ENCODE results near the gene ZWILCH.

The ZWILCH gene

GRCh38 chr15:66524838-66525237, 19.7 kb downstream of the ZWILCH start:
- TF ChIP-seq ZFX (IDR thresholded peaks at IDR 0.05) (no peak), CTCF (conservative IDR thresholded peaks at IDR 0.05) (no peak)

GRCh38 chr15:66535056-66535455, 29.9 kb downstream of the ZWILCH start:
- no peak overlapping the region for H3K27ac ChIP-seq
- TF ChIP-seq CTCF (conservative IDR thresholded peaks at IDR 0.05) (no peak), ZFX (IDR thresholded peaks at IDR 0.05) (no peak)

More at GRCh38 chr15:66524838-66525237, 19.7 kb downstream of the ZWILCH start:
- H3K27ac ChIP-seq: no peak overlapping the region

GRCh38 chr15:66542896-66543295, 37.8 kb downstream of the ZWILCH start:
- no peak overlapping the region for H3K27ac ChIP-seq
- TF ChIP-seq ZFX (IDR thresholded peaks at IDR 0.05) (no peak), CTCF (conservative IDR thresholded peaks at IDR 0.05) (no peak)

- no peak for TF ChIP-seq ZFX (IDR thresholded peaks at IDR 0.05)
- TF ChIP-seq CTCF (conservative IDR thresholded peaks at IDR 0.05): no peak
Measured at GRCh38 chr15:66545255-66545654, 40.1 kb downstream of the ZWILCH start.

GRCh38 chr15:66555685-66556084, 50.6 kb downstream of the ZWILCH start:
- no peak overlapping the region for H3K27ac ChIP-seq
- TF ChIP-seq CTCF (conservative IDR thresholded peaks at IDR 0.05) (no peak), ZFX (IDR thresholded peaks at IDR 0.05) (no peak)

More at GRCh38 chr15:66545255-66545654, 40.1 kb downstream of the ZWILCH start:
- H3K27ac ChIP-seq: no peak overlapping the region

- TF ChIP-seq CTCF (conservative IDR thresholded peaks at IDR 0.05) (no peak), ZFX (IDR thresholded peaks at IDR 0.05) (no peak)
- H3K27ac ChIP-seq: no peak overlapping the region
Measured at GRCh38 chr15:66558271-66558670, 53.1 kb downstream of the ZWILCH start.

GRCh38 chr15:66560856-66561525, 55.9 kb downstream of the ZWILCH start:
- no peak for TF ChIP-seq ZFX (IDR thresholded peaks at IDR 0.05)
- no peak for TF ChIP-seq CTCF (conservative IDR thresholded peaks at IDR 0.05)
- H3K27ac ChIP-seq: no peak overlapping the region
